K562 (cell line): ENCODE measurements around the gene IL12RB1. TPM values are rescaled to one million over a fixed set of nuclear protein-coding genes. Genes with fewer than 3 reads are reported as not detected.

Source experiments
- ATAC-seq: fragments of 200-7000 bp; cut with Tn5 transposase; 3 replicates; pipeline ENCODE4 v1.9.1; 2020; ENCODE audit warnings: moderate library complexity
- BruUV-seq: library from RNA; stranded (reverse); fragments of 400-500 nt; replicated peaks from 2 replicates; lab custom pipeline; 2021; lab: Mats Ljungman, UMichigan
- CTCF ChIA-PET: fragments of 300-600 bp; formaldehyde crosslinking; extraction: SDS; loops from one replicate; lab custom pipeline; 2021; ENCODE audit warnings: low intra/inter-chr PET ratio; lab: Yijun Ruan, JAX
- POLR2A ChIA-PET: fragments of 300-600, 350-650 bp; sonication (Branson Sonifier 250); formaldehyde crosslinking; extraction: SDS; loops from one replicate; lab custom pipeline; 2021; ENCODE audit warnings: antibody characterized with exemption, inconsistent platforms; lab: Yijun Ruan, JAX
- DNase-seq, 4 experiments: peaks; one replicate each; pipeline versions ENCODE4 v3.0.0 to v3.0.0-alpha.2; 2011 to 2018; ENCODE audit warnings: low spot score in 3 of 4, mixed read lengths in 3 of 4; ENCODE audit errors: extremely low read depth in 1 of 4
- FAIRE-seq: peaks from 2 replicates; lab custom pipeline; 2011; peaks lifted over from hg19 to GRCh38; lab: Jason Lieb, UNC
- H2AFZ ChIP-seq: 2 replicates; pipeline ENCODE4 v1.6.0; 2011; ENCODE audit warnings: low read depth, low read length, control low read depth, inconsistent platforms
- H3K27ac ChIP-seq: fragments of 200-600 bp; 3 replicates; pipeline ENCODE4 v1.8.0; 2011; ENCODE audit warnings: low read depth, mild to moderate bottlenecking, control low read depth, inconsistent platforms, low read length, moderate library complexity, mixed read lengths; ENCODE audit errors: extremely low read depth
- H3K27me3 ChIP-seq, 2 experiments: fragments of 300-600 bp in 1 of 2; 2 replicates in 1 of 2; 3 replicates in 1 of 2; pipeline versions ENCODE4 v1.6.0 to v1.8.0; 2011; ENCODE audit warnings: inconsistent platforms in 2 of 2, low read length in 2 of 2, mild to moderate bottlenecking in 1 of 2, mixed read lengths in 1 of 2, moderate library complexity in 1 of 2; ENCODE audit not compliant: control insufficient read depth in 2 of 2, insufficient read depth in 2 of 2
- H3K36me3 ChIP-seq: fragments of 300-600 bp; 3 replicates; pipeline ENCODE4 v1.8.0; 2011; ENCODE audit warnings: mild to moderate bottlenecking, low read length, inconsistent platforms; ENCODE audit not compliant: control insufficient read depth, insufficient read depth
- H3K4me1 ChIP-seq, 2 experiments: fragments of 200-600 bp in 1 of 2; replicated peaks in 1 of 2; 2 replicates in 1 of 2; 3 replicates in 1 of 2; pipeline versions ENCODE4 v1.5.1 to v1.8.0; 2011; ENCODE audit warnings: inconsistent platforms in 2 of 2, low read length in 2 of 2, mild to moderate bottlenecking in 1 of 2, mixed read lengths in 1 of 2, moderate library complexity in 1 of 2; ENCODE audit not compliant: control insufficient read depth in 2 of 2, insufficient read depth in 2 of 2
- H3K4me2 ChIP-seq: 2 replicates; pipeline ENCODE4 v1.6.1; 2011; ENCODE audit warnings: low read length, control low read depth, inconsistent platforms, mixed read lengths; ENCODE audit not compliant: insufficient read depth
- H3K4me3 ChIP-seq: fragments of 200-600 bp; sonication (generic), shearing (Covaris generic); 2 replicates; pipeline ENCODE4 v1.5.1; 2016; ENCODE audit warnings: control low read depth, inconsistent platforms
- H3K79me2 ChIP-seq: fragments of 200-600 bp; 3 replicates; pipeline ENCODE4 v1.8.0; 2011; ENCODE audit warnings: low read length, inconsistent platforms; ENCODE audit not compliant: control insufficient read depth, insufficient read depth
- H3K9ac ChIP-seq, 2 experiments: 2 replicates each; pipeline versions ENCODE4 v1.6.0 to v1.6.1; 2011; ENCODE audit warnings: low read depth in 2 of 2, low read length in 2 of 2, control low read depth in 1 of 2, inconsistent platforms in 1 of 2, mild to moderate bottlenecking in 1 of 2, mixed read lengths in 1 of 2; ENCODE audit not compliant: insufficient read depth in 1 of 2
- H3K9me1 ChIP-seq: one replicate; pipeline ENCODE4 v1.6.0; 2011; ENCODE audit warnings: inconsistent platforms, mild to moderate bottlenecking, low read length, moderate library complexity; ENCODE audit not compliant: control insufficient read depth, insufficient read depth
- H3K9me3 ChIP-seq: replicated peaks from 2 replicates; pipeline ENCODE4 v1.5.1; 2011; ENCODE audit warnings: low read depth, low read length, inconsistent platforms; ENCODE audit not compliant: control insufficient read depth, insufficient read depth
- H4K20me1 ChIP-seq: replicated peaks from 2 replicates; pipeline ENCODE4 v1.6.1; 2011; ENCODE audit warnings: low read length, inconsistent platforms, mixed read lengths; ENCODE audit not compliant: control insufficient read depth, insufficient read depth
- BDP1 ChIP-seq: IDR thresholded peaks from 3 replicates; pipeline ENCODE4 v1.6.1; 2011; ENCODE audit not compliant: insufficient read length, insufficient read depth
- DIDO1 ChIP-seq: fragments of 450-650 bp; IDR thresholded peaks from 2 replicates; pipeline ENCODE4 v1.6.1; 2016; ENCODE audit warnings: low read depth, missing biosample characterization, missing genetic modification characterization
- ELF1 ChIP-seq: fragments of 200-800 bp; sonication (Bioruptor generic); IDR thresholded peaks from 2 replicates; pipeline ENCODE4 v1.6.1; 2016; ENCODE audit warnings: missing genetic modification characterization, missing compliant biosample characterization
- NEUROD1 ChIP-seq: fragments of 150-350 bp; IDR thresholded peaks from 2 replicates; pipeline ENCODE4 v1.6.1; 2014; ENCODE audit warnings: borderline replicate concordance, low read length, low read depth; ENCODE audit not compliant: partially characterized antibody
- PKNOX1 ChIP-seq: fragments of 450-650 bp; IDR thresholded peaks from 2 replicates; pipeline ENCODE4 v1.6.1; 2016
- POLR2AphosphoS5 ChIP-seq: IDR thresholded peaks from 2 replicates; pipeline ENCODE4 v1.6.1; 2011; ENCODE audit warnings: mild to moderate bottlenecking, low read depth, low read length, moderate library complexity; ENCODE audit not compliant: control insufficient read depth, insufficient read depth
- RBM25 ChIP-seq: fragments of 200-400 bp; formaldehyde crosslinking; IDR thresholded peaks from 2 replicates; pipeline ENCODE4 v1.6.1; 2018; ENCODE audit warnings: low read length, low read depth, moderate library complexity; ENCODE audit not compliant: severe bottlenecking
- SMARCA5 ChIP-seq: fragments of 450-650 bp; IDR thresholded peaks from 2 replicates; pipeline ENCODE4 v1.6.1; 2016
- USF1 ChIP-seq: sonication (generic); formaldehyde crosslinking; IDR thresholded peaks from 2 replicates; pipeline ENCODE4 v1.9.0; 2022; ENCODE audit warnings: mild to moderate bottlenecking, missing genetic modification reagents
- ZBTB11 ChIP-seq, 3 experiments: fragments of 200-800 bp in 1 of 3; fragments of 250-450 bp in 1 of 3; fragments of 450-650 bp in 1 of 3; sonication (Bioruptor Pico) in 1 of 3; sonication (Bioruptor generic) in 1 of 3; formaldehyde crosslinking in 1 of 3; IDR thresholded peaks; 2 replicates each; pipeline versions ENCODE4 v1.6.1 to v1.8.0; 2016 to 2022; ENCODE audit warnings: mild to moderate bottlenecking in 2 of 3, missing genetic modification characterization in 2 of 3, missing compliant biosample characterization in 1 of 3, moderate library complexity in 1 of 3
- WGBS: fragments of 100-300 bp; shearing (Covaris generic); methylation state at CpG from one replicate; pipeline ENCODE4 v1.1.6; 2016; ENCODE audit warnings: low coverage, mixed read lengths; ENCODE audit not compliant: insufficient coverage; ENCODE audit errors: missing lambda C conversion rate; 5-methylcytosine and 5-hydroxymethylcytosine counted together
- in situ Hi-C: fragments of 300-500 bp; cut with MboI; formaldehyde crosslinking; loops from 4 replicates; pipeline ENCODE4 v1.15.0; 2018; ENCODE audit warnings: inconsistent platforms, mixed read lengths
- intact Hi-C: fragments of 100-400 bp; cut with micrococcal nuclease; formaldehyde crosslinking; loops from 2 replicates; pipeline ENCODE4 v1.14.2; 2022
- polyA plus RNA-seq, 8 experiments: library from polyadenylated mRNA; depleted of rRNA in 4 of 8; stranded (reverse) in 5 of 8; unstranded in 3 of 8; fragments of >200 nt; fragmentation: Nextera tagmentation in 2 of 8; fragmentation: Illumina TruSeq in 1 of 8; extraction: Ambion mirVana in 2 of 8; extraction: Trizol in 1 of 8; gene quantifications; 2 replicates each; pipeline versions ENCODE4 v1.2.1 to v1.2.3, GENCODE V29; 2011 to 2014; ENCODE audit warnings: inconsistent platforms in 1 of 8, missing spikeins in 1 of 8
- total RNA-seq, 7 experiments: library from RNA; depleted of rRNA in 6 of 7; stranded (reverse); fragments of >200 nt in 6 of 7; fragmentation: Illumina TruSeq in 2 of 7; extraction: Trizol in 2 of 7; gene quantifications; 2 replicates each; pipeline versions ENCODE4 v1.2.1 to v1.2.3, GENCODE V29; 2011 to 2021; ENCODE audit warnings: low replicate concordance in 1 of 7

The IL12RB1 gene
- total and polyA plus RNA-seq, 9 of the 15 experiments (the other 6 are each of a cell fraction or from before 2014, with no cell fraction given), result 0.04 to 0.07 (median 0.06) TPM; not detected in 5

GRCh38 chr19:18073197-18073596 lies 13.5 kb downstream of the IL12RB1 start:
- DNase-seq, result no peak
- H4K20me1 ChIP-seq, result no peaks in the 10 kb centered on the region
- H3K9ac ChIP-seq, result no peak overlapping the region; a peak in 1 of 4 replicates
- H3K9me1 ChIP-seq, result no peaks in the 10 kb centered on the region
- H3K36me3 ChIP-seq, result no peaks in the 10 kb centered on the region
- H3K27ac ChIP-seq, result no peak overlapping the region
- H3K27me3 ChIP-seq, result peaks cover 3 to 12% of the 10 kb centered on the region in 2 experiments; a peak in 1 of 5 replicates
- peaks cover 0 to 5% of the 10 kb centered on the region in 2 experiments; a peak in 2 of 5 replicates for H3K4me1 ChIP-seq
- H3K79me2 ChIP-seq, result no peaks in the 10 kb centered on the region
- POLR2A ChIA-PET, result no interaction called here
- FAIRE-seq, result no peak
- H3K9me3 ChIP-seq, result no peaks in the 10 kb centered on the region
- H2AFZ ChIP-seq, result 0 out of 2 replicates have a peak overlapping the region, but pooled peaks have one; percentile 32
- WGBS, result 34% methylated on average over 3 of the region's 4 CpGs
- H3K4me2 ChIP-seq, result no peak overlapping the region
- CTCF ChIA-PET, result no interaction called here
- intact Hi-C loops, result no loop called here
- H3K4me3 ChIP-seq, result no peak overlapping the region
- no peak for ATAC-seq
- no peak for TF ChIP-seq DIDO1
- in situ Hi-C loops, result no loop called here
- BruUV-seq, result no TSS peak

GRCh38 chr19:18072335-18072734 lies 14.4 kb downstream of the IL12RB1 start:
- H3K27me3 ChIP-seq, result peaks cover 3 to 12% of the 10 kb centered on the region in 2 experiments; a peak in 1 of 5 replicates
- H3K27ac ChIP-seq, result no peak overlapping the region
- in situ Hi-C loops (no loop called here), intact Hi-C loops (no loop called here)
- H3K4me1 ChIP-seq, result peaks cover 0 to 5% of the 10 kb centered on the region in 2 experiments; a peak in 2 of 5 replicates
- no peaks in the 10 kb centered on the region for H3K9me1 ChIP-seq
- TF ChIP-seq RBM25 (peak; percentile 90), POLR2AphosphoS5 (no peak), BDP1 (no peak), USF1 (no peak), PKNOX1 (no peak), ZBTB11 (CRISPR knock-in tag; IDR thresholded peaks at IDR 0.05) (no peak), SMARCA5 (0 out of 2 replicates have a peak, but pooled peaks have one; percentile 19), ELF1 (tag) (no peak), NEUROD1 (no peak)
- H3K9ac ChIP-seq, result no peak overlapping the region
- CTCF ChIA-PET, result no interaction called here
- WGBS, result 68% methylated on average over 6 of the region's 6 CpGs
- ATAC-seq, result no peak
- no peak for DNase-seq
- H2AFZ ChIP-seq, result no peak overlapping the region
- POLR2A ChIA-PET, result interaction anchor here (0.9 kb wide), 1 partner anchor 182 kb away, joined by 3 read pairs; no protein-coding TSS in a partner anchor
- no peaks in the 10 kb centered on the region for H4K20me1 ChIP-seq
- no peak overlapping the region for H3K4me2 ChIP-seq
- no peaks in the 10 kb centered on the region for H3K9me3 ChIP-seq
- no peak overlapping the region for H3K4me3 ChIP-seq
- FAIRE-seq, result no peak
- no peaks in the 10 kb centered on the region for H3K36me3 ChIP-seq
- no peaks in the 10 kb centered on the region for H3K79me2 ChIP-seq
- BruUV-seq, result no TSS peak
